PFSK-1 (cell line): ENCODE measurements around the gene RNF39.

Experiments
- FOXP2 ChIP-seq: optimal IDR thresholded peaks from 2 replicates; pipeline ENCODE3; 2011; ENCODE audit warnings: borderline replicate concordance, control low read depth, inconsistent platforms; ENCODE audit not compliant: insufficient read depth; ENCODE audit errors: extremely low read length, extremely low read depth
- POLR2AphosphoS5 ChIP-seq: IDR thresholded peaks from 2 replicates; pipeline ENCODE4 v1.6.1; 2012; ENCODE audit warnings: low read depth, mild to moderate bottlenecking, control low read depth, low read length, moderate library complexity
- REST ChIP-seq, 2 experiments: IDR thresholded peaks; 2 replicates each; pipeline versions ENCODE4 v1.6.1 to v1.8.0; 2011 to 2012; ENCODE audit warnings: low read depth in 2 of 2, low read length in 2 of 2, control low read depth in 1 of 2, inconsistent platforms in 1 of 2, mild to moderate bottlenecking in 1 of 2, moderate library complexity in 1 of 2; ENCODE audit not compliant: insufficient read depth in 1 of 2
- SIN3A ChIP-seq: IDR thresholded peaks from 2 replicates; pipeline ENCODE4 v1.6.1; 2012; ENCODE audit warnings: mild to moderate bottlenecking, low read length, moderate library complexity, borderline replicate concordance; ENCODE audit not compliant: insufficient read depth
- TAF1 ChIP-seq: IDR thresholded peaks from 2 replicates; pipeline ENCODE4 v1.6.1; 2012; ENCODE audit warnings: low read length, control low read depth, borderline replicate concordance; ENCODE audit not compliant: insufficient read depth

RNF39 gene

GRCh38 chr6:30061092-30061857 lies 14.3 kb downstream of the RNF39 start, which contains the start of gene POLR1H:
Gene POLR1H (plus strand): TSS chr6:30061265. CDS start chr6:30061525, 260 bp downstream.
- TF ChIP-seq REST (IDR thresholded peaks at IDR 0.05; ENCODE audit: insufficient read depth in 1 of 2, low read depth in 2 of 2, low read length in 2 of 2) (peak in 1 of 2 experiments; percentile 54; a peak in 1 of 4 replicates), TAF1 (peak; percentile 99), FOXP2 (peak; percentile 69), POLR2AphosphoS5 (peak; percentile 97), SIN3A (peak; percentile 49; the same call in 1 of the 2 replicates)

- TF ChIP-seq FOXP2 (no peak), SIN3A (no peak), POLR2AphosphoS5 (no peak), REST (IDR thresholded peaks at IDR 0.05; ENCODE audit: insufficient read depth in 1 of 2, low read depth in 2 of 2, low read length in 2 of 2) (no peak), TAF1 (no peak)
Measured at GRCh38 chr6:30060606-30061091, 14.9 kb downstream of the RNF39 start.

- TF ChIP-seq SIN3A (no peak), FOXP2 (no peak), TAF1 (no peak)
Measured at GRCh38 chr6:30055513-30055912, 20.1 kb downstream of the RNF39 start.

GRCh38 chr6:30053682-30054081 lies 21.9 kb downstream of the RNF39 start:
- TF ChIP-seq FOXP2 = no peak
- no peak for TF ChIP-seq SIN3A
- TF ChIP-seq POLR2AphosphoS5 = no peak
- TF ChIP-seq TAF1 = no peak
- TF ChIP-seq REST (IDR thresholded peaks at IDR 0.05; ENCODE audit: insufficient read depth in 1 of 2, low read depth in 2 of 2, low read length in 2 of 2) = no peak

GRCh38 chr6:30047220-30047619 lies 28.3 kb downstream of the RNF39 start:
- TF ChIP-seq REST (IDR thresholded peaks at IDR 0.05; ENCODE audit: insufficient read depth in 1 of 2, low read depth in 2 of 2, low read length in 2 of 2) (no peak), TAF1 (no peak)
